Measurements from ENCODE around the gene USP6.
"Not testable (repeated sequence)": the region's sequence is repeated elsewhere in the genome, so short reads cannot be mapped to it uniquely, and the experiment has no call there.

The USP6 gene

GRCh38 chr17:5121186-5121841 lies 5.5 kb downstream of the USP6 start:
- no peak for DNase-seq (ENCODE audit: low read depth in 1 of 2, low spot score in 1 of 2)

- DNase-seq (ENCODE audit: low read depth in 1 of 2, low spot score in 1 of 2), result not testable (repeated sequence)
Observed at GRCh38 chr17:5122056-5122455, 6.2 kb downstream of the USP6 start.

GRCh38 chr17:5122586-5123342 lies 6.9 kb downstream of the USP6 start:
- no peak for DNase-seq (ENCODE audit: low read depth in 1 of 2, low spot score in 1 of 2)

GRCh38 chr17:5123343-5124124 lies 7.7 kb downstream of the USP6 start:
- no peak for DNase-seq (ENCODE audit: low read depth in 1 of 2, low spot score in 1 of 2)

- DNase-seq (ENCODE audit: low read depth in 1 of 2, low spot score in 1 of 2), result not testable (repeated sequence)
Observed at GRCh38 chr17:5124125-5124760, 8.4 kb downstream of the USP6 start.

GRCh38 chr17:5124896-5125295 lies 9.1 kb downstream of the USP6 start:
- not testable (repeated sequence) for DNase-seq (ENCODE audit: low read depth in 1 of 2, low spot score in 1 of 2)

GRCh38 chr17:5126719-5127488 lies 11.1 kb downstream of the USP6 start:
- no peak for DNase-seq (ENCODE audit: low read depth in 1 of 2, low spot score in 1 of 2)

GRCh38 chr17:5127910-5128309 lies 12.1 kb downstream of the USP6 start:
- no peak for DNase-seq (ENCODE audit: low read depth in 1 of 2, low spot score in 1 of 2)

- not testable (repeated sequence) for DNase-seq (ENCODE audit: low read depth in 1 of 2, low spot score in 1 of 2)
Observed at GRCh38 chr17:5128387-5128786, 12.6 kb downstream of the USP6 start.

GRCh38 chr17:5128905-5129535 lies 13.2 kb downstream of the USP6 start:
- DNase-seq (ENCODE audit: low read depth in 1 of 2, low spot score in 1 of 2), result no peak

GRCh38 chr17:5129770-5130169 lies 13.9 kb downstream of the USP6 start:
- not testable (repeated sequence) for DNase-seq (ENCODE audit: low read depth in 1 of 2, low spot score in 1 of 2)

- not testable (repeated sequence) for DNase-seq (ENCODE audit: low read depth in 1 of 2, low spot score in 1 of 2)
Observed at GRCh38 chr17:5130261-5130660, 14.4 kb downstream of the USP6 start.

- DNase-seq (ENCODE audit: low read depth in 1 of 2, low spot score in 1 of 2), result not testable (repeated sequence)
Observed at GRCh38 chr17:5130687-5131086, 14.9 kb downstream of the USP6 start.

GRCh38 chr17:5131146-5131715 lies 15.4 kb downstream of the USP6 start:
- DNase-seq (ENCODE audit: low read depth in 1 of 2, low spot score in 1 of 2), result no peak

- DNase-seq (ENCODE audit: low read depth in 1 of 2, low spot score in 1 of 2), result not testable (repeated sequence)
Observed at GRCh38 chr17:5131799-5132502, 16.1 kb downstream of the USP6 start.

- DNase-seq (ENCODE audit: low read depth in 1 of 2, low spot score in 1 of 2), result not testable (repeated sequence)
Observed at GRCh38 chr17:5132503-5133225, 16.8 kb downstream of the USP6 start.

GRCh38 chr17:5133311-5133710 lies 17.5 kb downstream of the USP6 start:
- DNase-seq (ENCODE audit: low read depth in 1 of 2, low spot score in 1 of 2), result no peak

GRCh38 chr17:5133961-5134360 lies 18.1 kb downstream of the USP6 start:
- DNase-seq (ENCODE audit: low read depth in 1 of 2, low spot score in 1 of 2), result not testable (repeated sequence)
